Lower lobe of right lung (tissue), 2 donors: Measurements from ENCODE around the gene ILF2. TPM values are rescaled to one million over a fixed set of nuclear protein-coding genes. Genes with fewer than 3 reads are reported as not detected.
A peak's percentile ranks its signal among the peaks of the same experiment; 100 is the strongest.

ENCODE experiments used
- ATAC-seq, 2 donors: fragments of 200-7000 bp; cut with Tn5 transposase; one replicate each; pipeline ENCODE4 v1.9.1; 2020 to 2022; ENCODE audit warnings: mild to moderate bottlenecking in 2 of 2, moderate library complexity in 2 of 2
- DNase-seq: peaks from one replicate; pipeline ENCODE4 v3.0.0-alpha.2; 2020
- H3K27ac ChIP-seq: fragments of 200-600 bp; one replicate; pipeline ENCODE4 v1.8.0; 2022
- H3K27me3 ChIP-seq: fragments of 200-600 bp; one replicate; pipeline ENCODE4 v1.8.0; 2022; ENCODE audit warnings: low read depth
- H3K36me3 ChIP-seq: fragments of 200-600 bp; one replicate; pipeline ENCODE4 v1.8.0; 2022; ENCODE audit warnings: mild to moderate bottlenecking
- H3K4me1 ChIP-seq: fragments of 200-600 bp; one replicate; pipeline ENCODE4 v1.8.0; 2022
- H3K4me3 ChIP-seq: fragments of 200-600 bp; one replicate; pipeline ENCODE4 v1.8.0; 2022; ENCODE audit warnings: mild to moderate bottlenecking
- H3K9me3 ChIP-seq: fragments of 200-600 bp; one replicate; pipeline ENCODE4 v1.8.0; 2022
- intact Hi-C: fragments of 100-400 bp; cut with DNase I; formaldehyde crosslinking; loops from one replicate; pipeline ENCODE4 v1.11.0; 2022
- total RNA-seq: library from RNA; stranded (reverse); fragmentation: NEBNext Ultra II Directional; extraction: Animal tissue kit (Norgen Biotek cat#: 25700); gene quantifications from one replicate; pipeline ENCODE4 v1.2.1, GENCODE V29; 2021
- TF ChIP-seq, protein P1 (sequence below): fragments of 200-600 bp; IDR thresholded peaks from one replicate; pipeline ENCODE4 v1.8.0; 2022; ENCODE audit warnings: antibody characterized with exemption, mild to moderate bottlenecking
- donor health status: DM: no; HTN: yes; CAD: no; lungs with severe emphysema.

ILF2 gene
- total RNA-seq, 1 donor from 2014 or later: 83.2 TPM

DNA sequence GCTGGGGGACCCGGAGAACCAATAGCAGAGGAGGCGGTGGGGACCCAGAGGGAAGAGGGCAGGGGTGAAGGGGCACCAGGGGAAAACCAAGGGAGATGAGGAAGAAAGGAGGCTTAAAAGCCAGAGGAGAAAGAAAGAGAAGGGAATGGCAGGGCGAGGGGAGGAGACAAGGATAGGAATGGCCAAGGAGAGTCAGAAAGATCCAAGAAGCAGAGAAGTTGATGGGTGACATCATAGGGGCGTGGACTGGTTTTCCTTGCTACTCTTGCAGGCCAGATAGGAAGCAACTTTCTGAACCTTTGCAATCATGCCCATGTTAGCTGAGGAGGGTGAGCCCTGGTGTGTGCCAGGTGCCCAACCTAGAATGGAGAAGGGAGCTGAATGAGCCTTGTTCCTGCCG, 13.1 kb upstream of the ILF2 start:
- H3K4me3 ChIP-seq: no peak overlapping the region
- no peaks in the 10 kb centered on the region for H3K9me3 ChIP-seq
- DNase-seq: peak; percentile 10
- peaks cover 16% of the 10 kb centered on the region for H3K4me1 ChIP-seq
- ATAC-seq: no peak
- peaks cover 49% of the 10 kb centered on the region for H3K36me3 ChIP-seq
- TF ChIP-seq, protein P1, sequence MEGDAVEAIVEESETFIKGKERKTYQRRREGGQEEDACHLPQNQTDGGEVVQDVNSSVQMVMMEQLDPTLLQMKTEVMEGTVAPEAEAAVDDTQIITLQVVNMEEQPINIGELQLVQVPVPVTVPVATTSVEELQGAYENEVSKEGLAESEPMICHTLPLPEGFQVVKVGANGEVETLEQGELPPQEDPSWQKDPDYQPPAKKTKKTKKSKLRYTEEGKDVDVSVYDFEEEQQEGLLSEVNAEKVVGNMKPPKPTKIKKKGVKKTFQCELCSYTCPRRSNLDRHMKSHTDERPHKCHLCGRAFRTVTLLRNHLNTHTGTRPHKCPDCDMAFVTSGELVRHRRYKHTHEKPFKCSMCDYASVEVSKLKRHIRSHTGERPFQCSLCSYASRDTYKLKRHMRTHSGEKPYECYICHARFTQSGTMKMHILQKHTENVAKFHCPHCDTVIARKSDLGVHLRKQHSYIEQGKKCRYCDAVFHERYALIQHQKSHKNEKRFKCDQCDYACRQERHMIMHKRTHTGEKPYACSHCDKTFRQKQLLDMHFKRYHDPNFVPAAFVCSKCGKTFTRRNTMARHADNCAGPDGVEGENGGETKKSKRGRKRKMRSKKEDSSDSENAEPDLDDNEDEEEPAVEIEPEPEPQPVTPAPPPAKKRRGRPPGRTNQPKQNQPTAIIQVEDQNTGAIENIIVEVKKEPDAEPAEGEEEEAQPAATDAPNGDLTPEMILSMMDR: no peak
- peaks cover 5% of the 10 kb centered on the region for H3K27me3 ChIP-seq
- intact Hi-C loops: no loop called here
- H3K27ac ChIP-seq: no peak overlapping the region

DNA sequence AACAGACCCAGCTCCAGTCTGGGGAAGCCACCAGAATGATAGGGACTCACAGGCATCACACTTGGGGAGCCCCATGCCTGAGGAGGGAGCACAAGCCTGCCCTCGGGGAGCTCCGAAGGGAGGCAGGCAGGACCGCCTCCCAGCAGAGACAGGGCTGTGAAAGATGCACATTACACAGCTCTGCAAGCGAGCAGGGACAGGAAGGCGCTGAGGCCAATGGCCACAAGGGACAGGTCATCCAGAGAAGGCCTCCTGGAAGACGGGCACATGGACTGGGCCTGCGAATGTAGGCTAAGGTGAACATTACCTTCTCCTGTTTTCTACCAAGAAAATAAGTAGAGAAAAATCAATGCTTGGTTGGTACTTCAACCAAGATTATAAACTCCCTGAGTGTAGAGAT, 11.9 kb upstream of the ILF2 start:
- Histone ChIP-seq H3K36me3 (peaks cover 43% of the 10 kb centered on the region), H3K4me3 (no peak overlapping the region), H3K9me3 (no peaks in the 10 kb centered on the region), H3K27ac (no peak overlapping the region), H3K4me1 (peaks cover 27% of the 10 kb centered on the region), H3K27me3 (peaks cover 13% of the 10 kb centered on the region)
- ATAC-seq: no peak
- TF ChIP-seq, protein P1: no peak
- DNase-seq: peak; percentile 28
- intact Hi-C loops: no loop called here

DNA sequence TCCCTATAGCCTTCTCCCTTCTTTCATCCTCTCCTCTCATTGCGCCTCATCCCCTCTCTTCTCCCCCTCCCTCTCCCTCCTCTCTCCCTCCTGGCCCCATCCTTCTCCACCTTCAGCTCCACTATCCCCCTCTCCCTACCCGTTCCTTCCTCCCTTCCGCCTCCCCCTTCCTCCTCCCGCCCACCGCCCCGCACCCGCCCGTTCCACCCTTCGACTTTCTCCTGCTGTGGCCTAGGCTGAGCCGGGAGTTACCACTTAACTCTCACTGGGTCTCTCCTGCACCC, 9.3 kb upstream of the ILF2 start:
- intact Hi-C loops: no loop called here
- no peak for ATAC-seq
- H3K27me3 ChIP-seq: peaks cover 13% of the 10 kb centered on the region

DNA sequence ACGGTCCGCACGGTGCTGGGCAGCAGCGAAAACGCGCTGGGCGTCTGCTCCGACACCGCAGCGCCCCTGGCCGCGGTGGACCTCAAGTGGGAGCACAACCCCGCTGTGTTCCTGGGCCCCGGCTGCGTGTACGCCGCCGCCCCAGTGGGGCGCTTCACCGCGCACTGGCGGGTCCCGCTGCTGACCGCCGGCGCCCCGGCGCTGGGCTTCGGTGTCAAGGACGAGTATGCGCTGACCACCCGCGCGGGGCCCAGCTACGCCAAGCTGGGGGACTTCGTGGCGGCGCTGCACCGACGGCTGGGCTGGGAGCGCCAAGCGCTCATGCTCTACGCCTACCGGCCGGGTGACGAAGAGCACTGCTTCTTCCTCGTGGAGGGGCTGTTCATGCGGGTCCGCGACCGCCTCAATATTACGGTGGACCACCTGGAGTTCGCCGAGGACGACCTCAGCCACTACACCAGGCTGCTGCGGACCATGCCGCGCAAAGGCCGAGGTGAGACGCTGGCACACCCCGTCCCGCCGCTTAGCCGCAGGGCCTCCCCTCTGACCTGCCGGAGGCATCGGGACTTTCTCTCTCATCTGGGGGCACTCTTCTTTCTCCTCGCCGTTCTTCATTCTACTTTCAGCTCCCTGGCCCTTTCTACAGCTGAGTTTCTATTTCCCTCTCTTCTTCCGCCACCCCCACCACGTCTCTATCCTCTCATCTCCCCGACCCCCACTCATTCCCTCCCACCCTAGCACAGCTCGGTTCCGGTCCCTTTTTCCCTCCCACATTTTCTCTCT, 8.7 kb upstream of the ILF2 start:
- Histone ChIP-seq H3K36me3 (peaks cover 19% of the 10 kb centered on the region), H3K4me1 (peaks cover 32% of the 10 kb centered on the region), H3K9me3 (no peaks in the 10 kb centered on the region), H3K4me3 (peak overlapping the region; percentile 76), H3K27me3 (peaks cover 13% of the 10 kb centered on the region), H3K27ac (peak overlapping the region; percentile 77)
- DNase-seq (peak; percentile 52), ATAC-seq (peak; percentile 66)
- intact Hi-C loops: no loop called here
- TF ChIP-seq, protein P1: peak; percentile 26

More for the DNA sequence above, 9.3 kb upstream of the ILF2 start:
- TF ChIP-seq, protein P1: no peak
- peak; percentile 4 for DNase-seq
- H3K27ac ChIP-seq: peak overlapping the region; percentile 77
- peaks cover 24% of the 10 kb centered on the region for H3K36me3 ChIP-seq
- peak overlapping the region; percentile 76 for H3K4me3 ChIP-seq
- H3K4me1 ChIP-seq: peaks cover 32% of the 10 kb centered on the region
- no peaks in the 10 kb centered on the region for H3K9me3 ChIP-seq

DNA sequence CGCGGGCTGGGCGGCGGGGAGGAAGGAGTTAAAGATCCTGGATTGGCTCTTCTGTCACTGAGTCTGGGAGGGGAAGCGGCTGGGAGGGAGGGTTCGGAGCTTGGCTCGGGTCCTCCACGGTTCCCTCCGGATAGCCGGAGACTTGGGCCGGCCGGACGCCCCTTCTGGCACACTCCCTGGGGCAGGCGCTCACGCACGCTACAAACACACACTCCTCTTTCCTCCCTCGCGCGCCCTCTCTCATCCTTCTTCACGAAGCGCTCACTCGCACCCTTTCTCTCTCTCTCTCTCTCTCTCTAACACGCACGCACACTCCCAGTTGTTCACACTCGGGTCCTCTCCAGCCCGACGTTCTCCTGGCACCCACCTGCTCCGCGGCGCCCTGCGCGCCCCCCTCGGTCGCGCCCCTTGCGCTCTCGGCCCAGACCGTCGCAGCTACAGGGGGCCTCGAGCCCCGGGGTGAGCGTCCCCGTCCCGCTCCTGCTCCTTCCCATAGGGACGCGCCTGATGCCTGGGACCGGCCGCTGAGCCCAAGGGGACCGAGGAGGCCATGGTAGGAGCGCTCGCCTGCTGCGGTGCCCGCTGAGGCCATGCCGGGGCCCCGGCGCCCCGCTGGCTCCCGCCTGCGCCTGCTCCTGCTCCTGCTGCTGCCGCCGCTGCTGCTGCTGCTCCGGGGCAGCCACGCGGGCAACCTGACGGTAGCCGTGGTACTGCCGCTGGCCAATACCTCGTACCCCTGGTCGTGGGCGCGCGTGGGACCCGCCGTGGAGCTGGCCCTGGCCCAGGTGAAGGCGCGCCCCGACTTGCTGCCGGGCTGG, 7.9 kb upstream of the ILF2 start, which contains the start of gene NPR1:
TSS of gene NPR1 (plus strand) at position 170 of the 818 bp plus-strand sequence. CDS start at position 591, 421 bp downstream.
- peak within 1 kb of the TSS; percentile 77 for H3K27ac ChIP-seq
- DNase-seq: peak; percentile 67
- H3K4me1 ChIP-seq: peaks cover 32% of the 10 kb centered on the region
- peak; percentile 78 to 81 for ATAC-seq
- peaks cover 19% of the 10 kb centered on the region for H3K36me3 ChIP-seq
- H3K27me3 ChIP-seq: peaks cover 13% of the 10 kb centered on the region
- H3K4me3 ChIP-seq: peak within 1 kb of the TSS; percentile 76
- TF ChIP-seq, protein P1: no peak
- no peaks in the 10 kb centered on the region for H3K9me3 ChIP-seq
- intact Hi-C loops: no loop called here
